ENCODE data around the gene AGBL4. TPM values are rescaled to one million over a fixed set of nuclear protein-coding genes. Genes with fewer than 3 reads are reported as not detected.

Gene AGBL4
- total and polyA plus RNA-seq, 7 donors: 0.01 to 0.05 TPM; not detected in 5

DNA sequence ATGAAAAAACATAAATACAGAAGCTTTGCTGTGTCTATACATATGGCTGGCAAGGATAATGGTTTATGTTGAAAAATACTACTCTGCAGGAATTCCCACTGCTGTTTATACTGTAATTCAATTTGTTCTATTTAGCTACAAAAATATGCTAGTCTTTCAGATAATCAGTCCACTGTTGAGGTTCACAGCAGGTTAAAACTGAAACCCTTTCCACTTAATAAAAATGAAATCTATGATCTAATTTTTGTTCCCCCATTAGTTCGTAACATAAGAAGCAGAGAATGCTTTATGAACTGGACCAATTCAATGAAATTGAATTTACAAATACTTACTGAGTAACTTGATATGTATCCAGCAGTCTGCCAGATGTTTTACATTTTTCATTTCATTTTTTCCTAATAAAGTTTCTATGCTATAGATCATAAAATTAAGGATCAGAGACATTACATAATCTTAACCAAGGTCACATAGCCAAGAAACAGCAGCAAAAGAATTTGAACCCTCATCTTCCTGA lies 887.0 kb downstream of the AGBL4 start:
- no peak overlapping the region for H3K27ac ChIP-seq
- 17 to 24% (median 19%) methylated on average over 1 of the region's 1 CpG for WGBS, 3 donors

DNA sequence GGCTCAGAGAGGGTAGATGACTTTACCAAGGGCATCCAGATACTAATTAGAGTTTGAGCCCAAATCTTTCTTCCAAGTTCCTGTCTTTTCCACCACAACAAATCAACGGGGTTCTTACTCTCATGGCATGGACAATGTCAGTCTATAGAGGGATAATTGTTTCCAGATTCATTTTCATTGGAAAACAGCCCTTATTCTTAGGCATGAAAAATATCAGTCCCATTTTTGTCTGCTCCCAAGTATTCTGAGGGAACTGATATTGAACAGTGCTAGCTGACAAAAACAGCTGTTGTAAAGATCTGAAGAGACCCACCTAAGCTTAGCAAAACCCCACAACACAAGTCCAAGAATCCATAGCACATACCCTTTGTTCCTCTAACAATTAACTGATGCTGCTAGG lies 898.0 kb downstream of the AGBL4 start:
- H3K4me1 ChIP-seq: no peaks in the 10 kb centered on the region
- no peak for DNase-seq
- intact Hi-C loops (cut with DNase I): no loop called here
- ATAC-seq: no peak
- H3K27me3 ChIP-seq (ENCODE audit: insufficient read depth in 3 of 3, low read length in 2 of 3): no peaks in the 10 kb centered on the region
- H3K27ac ChIP-seq: no peak overlapping the region
- H3K36me3 ChIP-seq (ENCODE audit: insufficient read depth in 1 of 2, low read depth in 1 of 2): no peaks in the 10 kb centered on the region
- no peak overlapping the region for H3K4me3 ChIP-seq
- TF ChIP-seq, protein P1, sequence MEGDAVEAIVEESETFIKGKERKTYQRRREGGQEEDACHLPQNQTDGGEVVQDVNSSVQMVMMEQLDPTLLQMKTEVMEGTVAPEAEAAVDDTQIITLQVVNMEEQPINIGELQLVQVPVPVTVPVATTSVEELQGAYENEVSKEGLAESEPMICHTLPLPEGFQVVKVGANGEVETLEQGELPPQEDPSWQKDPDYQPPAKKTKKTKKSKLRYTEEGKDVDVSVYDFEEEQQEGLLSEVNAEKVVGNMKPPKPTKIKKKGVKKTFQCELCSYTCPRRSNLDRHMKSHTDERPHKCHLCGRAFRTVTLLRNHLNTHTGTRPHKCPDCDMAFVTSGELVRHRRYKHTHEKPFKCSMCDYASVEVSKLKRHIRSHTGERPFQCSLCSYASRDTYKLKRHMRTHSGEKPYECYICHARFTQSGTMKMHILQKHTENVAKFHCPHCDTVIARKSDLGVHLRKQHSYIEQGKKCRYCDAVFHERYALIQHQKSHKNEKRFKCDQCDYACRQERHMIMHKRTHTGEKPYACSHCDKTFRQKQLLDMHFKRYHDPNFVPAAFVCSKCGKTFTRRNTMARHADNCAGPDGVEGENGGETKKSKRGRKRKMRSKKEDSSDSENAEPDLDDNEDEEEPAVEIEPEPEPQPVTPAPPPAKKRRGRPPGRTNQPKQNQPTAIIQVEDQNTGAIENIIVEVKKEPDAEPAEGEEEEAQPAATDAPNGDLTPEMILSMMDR (IDR thresholded peaks at IDR 0.05): no peak
- no peaks in the 10 kb centered on the region for H3K9me3 ChIP-seq
- 33 to 44% (median 39%) methylated on average over 1 of the region's 1 CpG for WGBS, 3 donors

More for the DNA sequence above, 887.0 kb downstream of the AGBL4 start:
- no peaks in the 10 kb centered on the region for H3K27me3 ChIP-seq (ENCODE audit: insufficient read depth in 3 of 3, low read length in 2 of 3)
- DNase-seq (no peak), ATAC-seq (no peak)
- peaks cover 4% of the 10 kb centered on the region for H3K9me3 ChIP-seq
- H3K36me3 ChIP-seq (ENCODE audit: insufficient read depth in 1 of 2, low read depth in 1 of 2): no peaks in the 10 kb centered on the region
- TF ChIP-seq, protein P1 (IDR thresholded peaks at IDR 0.05): no peak
- H3K4me1 ChIP-seq: no peaks in the 10 kb centered on the region
- no peak overlapping the region for H3K4me3 ChIP-seq
- intact Hi-C loops (cut with DNase I): no loop called here

DNA sequence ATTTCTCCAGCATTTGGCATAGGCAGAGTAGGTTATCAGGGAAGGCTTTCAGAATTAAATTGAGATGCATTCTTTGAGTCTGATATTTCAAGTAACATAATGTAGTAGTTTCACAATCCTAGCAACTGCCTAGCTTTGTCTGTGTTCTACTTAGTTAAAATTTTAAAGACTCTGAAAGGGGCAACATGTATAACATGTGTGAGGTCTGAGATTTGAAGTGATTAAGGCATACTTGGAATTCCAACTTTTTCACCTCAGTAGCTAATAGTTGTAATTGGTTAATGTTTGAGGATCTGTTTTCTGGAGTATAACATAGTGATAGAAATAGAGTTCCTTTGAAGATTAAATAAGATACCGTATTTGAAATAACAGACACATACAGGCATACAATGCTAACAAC lies 911.8 kb downstream of the AGBL4 start:
- no peak for DNase-seq
- Histone ChIP-seq H3K4me1 (no peaks in the 10 kb centered on the region), H3K9me3 (no peaks in the 10 kb centered on the region), H3K36me3 (ENCODE audit: insufficient read depth in 1 of 2, low read depth in 1 of 2) (no peaks in the 10 kb centered on the region), H3K27ac (no peak overlapping the region), H3K4me3 (no peak overlapping the region), H3K27me3 (ENCODE audit: insufficient read depth in 3 of 3, low read length in 2 of 3) (no peaks in the 10 kb centered on the region)
- TF ChIP-seq, protein P1 (IDR thresholded peaks at IDR 0.05): no peak
- WGBS, 3 donors: 87 to 100% (median 95%) methylated on average over 1 of the region's 1 CpG
- intact Hi-C loops (cut with DNase I): no loop called here
- no peak for ATAC-seq

DNA sequence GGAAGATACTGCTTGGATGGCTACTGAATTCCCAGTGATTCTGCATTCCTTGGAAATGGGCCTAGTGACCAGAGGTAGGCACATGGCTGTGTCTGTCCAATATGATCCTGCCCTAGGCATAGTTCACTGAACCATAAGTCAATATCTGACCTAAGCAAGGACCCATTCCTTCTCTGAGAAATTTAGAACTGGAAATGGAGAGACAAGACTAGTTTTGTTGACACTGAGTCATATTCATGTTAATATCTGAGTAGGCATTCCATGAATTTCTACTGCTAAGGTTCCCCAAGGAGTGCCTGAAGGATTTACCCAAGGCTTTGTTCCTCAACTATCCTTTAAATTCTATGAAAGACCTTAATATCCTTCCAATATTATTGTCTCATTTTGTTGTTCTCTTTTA lies 917.3 kb downstream of the AGBL4 start:
- Histone ChIP-seq H3K4me1 (no peaks in the 10 kb centered on the region), H3K27ac (no peak overlapping the region), H3K27me3 (ENCODE audit: insufficient read depth in 3 of 3, low read length in 2 of 3) (no peaks in the 10 kb centered on the region), H3K4me3 (no peak overlapping the region), H3K9me3 (no peaks in the 10 kb centered on the region), H3K36me3 (ENCODE audit: insufficient read depth in 1 of 2, low read depth in 1 of 2) (no peaks in the 10 kb centered on the region)
- intact Hi-C loops (cut with DNase I): no loop called here
- ATAC-seq (no peak), DNase-seq (no peak)
- TF ChIP-seq, protein P1 (IDR thresholded peaks at IDR 0.05): no peak

DNA sequence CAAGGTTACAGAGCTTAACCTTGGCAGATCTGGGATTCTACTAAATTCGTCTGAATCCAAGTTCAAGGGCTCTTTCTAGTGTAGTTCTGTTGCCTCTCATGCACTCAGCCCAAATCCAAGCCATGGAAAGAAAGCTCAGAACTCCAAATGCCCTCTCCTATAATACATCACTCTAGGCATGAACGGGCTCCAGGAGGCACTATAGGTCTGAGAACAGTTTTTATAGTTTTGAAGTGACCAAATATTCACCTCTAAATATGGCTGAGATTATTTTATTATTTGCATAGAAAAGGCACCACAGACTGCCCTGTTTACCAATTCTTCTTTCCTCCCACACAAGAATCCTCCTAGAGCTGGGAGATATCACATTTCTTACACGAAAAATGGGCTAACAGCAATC lies 919.2 kb downstream of the AGBL4 start:
- intact Hi-C loops (cut with DNase I): no loop called here
- no peak overlapping the region for H3K27ac ChIP-seq
- H3K9me3 ChIP-seq: no peaks in the 10 kb centered on the region
- H3K36me3 ChIP-seq (ENCODE audit: insufficient read depth in 1 of 2, low read depth in 1 of 2): no peaks in the 10 kb centered on the region
- no peak for ATAC-seq
- H3K27me3 ChIP-seq (ENCODE audit: insufficient read depth in 3 of 3, low read length in 2 of 3): no peaks in the 10 kb centered on the region
- DNase-seq: no peak
- H3K4me1 ChIP-seq: no peaks in the 10 kb centered on the region
- TF ChIP-seq, protein P1 (IDR thresholded peaks at IDR 0.05): no peak
- 56 to 60% (median 56%) methylated on average over 3 of the region's 3 CpGs for WGBS, 3 donors
- no peak overlapping the region for H3K4me3 ChIP-seq

Measured in psoas muscle (tissue), 8 donors.